COLO829 (cell line): ENCODE data around the gene NSDHL.
"Not testable (repeated sequence)": the region's sequence is repeated elsewhere in the genome, so short reads cannot be mapped to it uniquely, and the experiment has no call there.

Experiments
- DNase-seq: peaks from one replicate; pipeline ENCODE4 v3.0.0; 2012; ENCODE audit warnings: low spot score

The NSDHL gene

DNA sequence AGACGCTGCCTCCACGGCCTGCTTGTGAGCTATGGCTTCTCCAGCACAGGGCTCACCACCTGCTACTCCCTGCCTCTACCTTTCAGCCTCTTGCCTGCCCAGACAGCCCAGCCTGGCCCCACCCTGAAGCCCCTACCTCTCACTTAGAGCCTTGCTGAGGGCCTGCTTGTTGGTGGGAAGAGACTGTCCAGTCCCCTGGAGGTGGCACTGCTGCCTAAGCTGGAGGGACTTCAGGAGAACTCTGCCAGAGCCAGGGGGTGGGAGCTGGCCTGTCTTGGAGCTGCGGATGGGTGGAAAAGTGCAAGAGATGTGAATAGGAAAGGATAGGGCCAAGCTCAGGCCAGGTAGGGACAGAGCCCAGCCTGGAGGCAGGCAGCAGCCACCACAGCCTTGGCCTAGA is 64.3 kb downstream of the NSDHL start:
- DNase-seq, result no peak

DNA sequence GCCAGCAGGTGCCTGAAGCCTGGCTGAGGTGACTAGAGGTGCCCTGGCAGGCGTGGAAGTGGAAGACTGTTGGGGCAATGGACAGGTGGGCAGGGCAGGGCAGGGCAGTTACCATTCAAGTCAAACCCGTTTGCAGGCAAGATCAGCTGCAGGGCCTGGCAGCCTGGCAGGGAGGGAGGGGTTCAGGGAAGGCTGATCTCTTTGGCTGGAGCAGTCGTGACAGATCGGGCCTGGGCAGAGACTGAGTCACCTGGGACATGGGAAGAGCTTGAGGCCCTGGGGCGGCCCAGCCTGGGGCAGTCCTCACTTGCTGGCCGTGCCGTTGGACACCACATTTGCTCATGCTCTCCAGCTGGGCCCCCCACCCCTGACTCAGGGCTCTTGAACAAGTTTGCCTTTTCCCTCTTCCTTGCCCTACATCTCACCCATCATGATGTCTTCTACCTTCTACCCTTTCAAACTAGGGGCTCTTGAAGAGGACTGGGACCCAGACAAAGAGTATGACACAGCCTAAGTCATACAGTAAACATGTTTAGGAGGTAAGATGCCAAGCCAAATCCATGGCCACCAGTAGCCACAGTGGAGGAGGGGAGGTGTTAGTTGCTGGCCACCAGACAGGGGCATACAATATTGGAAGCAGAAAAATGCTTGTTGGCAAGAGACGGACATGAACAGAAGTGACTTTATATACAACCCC is 65.0 kb downstream of the NSDHL start:
- DNase-seq, result no peak

DNA sequence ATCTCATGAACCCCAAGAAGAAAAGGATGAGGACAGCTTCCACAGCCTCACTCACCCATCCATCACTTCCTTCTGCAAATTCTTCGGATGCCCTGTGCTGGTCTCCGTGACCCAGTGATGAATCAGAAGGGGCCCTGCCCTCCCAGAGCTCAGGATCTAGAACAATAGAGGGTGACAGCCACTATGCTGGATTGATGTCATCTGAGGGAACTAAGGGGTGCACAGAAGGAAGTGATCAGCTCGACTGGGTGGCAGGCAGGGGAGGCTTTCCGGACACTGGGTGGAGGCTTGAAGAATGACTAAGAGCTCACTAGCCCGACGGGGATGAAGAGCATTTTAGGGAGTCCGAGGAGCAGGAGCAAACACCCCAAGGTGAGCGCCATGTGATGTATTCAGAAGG is 65.6 kb downstream of the NSDHL start:
- no peak for DNase-seq

- no peak for DNase-seq
Measured at GRCh38 chrX:152897222-152898131, 66.6 kb downstream of the NSDHL start, which contains the start of gene ZNF185. TSS of gene ZNF185 (plus strand) at chrX:152898067. CDS start at chrX:152914490, 16,423 bp downstream.

DNA sequence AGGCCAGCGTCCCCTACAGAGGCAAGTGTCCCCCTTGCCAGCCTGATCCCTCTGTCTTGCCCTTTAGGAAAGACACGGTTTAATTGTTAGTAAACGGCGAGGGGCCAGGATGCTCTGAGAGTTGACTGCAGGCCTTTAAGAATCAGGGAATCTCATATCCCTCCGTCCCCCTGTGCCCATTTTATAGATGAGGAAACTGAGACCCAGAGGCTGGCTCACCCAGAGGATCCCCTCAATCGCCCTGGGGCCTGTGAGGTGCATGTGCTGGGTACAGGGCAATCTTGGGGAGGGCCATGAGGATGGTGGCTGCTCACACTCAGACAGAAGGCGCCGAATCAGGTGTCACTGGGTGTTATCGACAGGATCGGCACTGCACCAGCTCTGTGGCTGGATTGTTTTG is 67.6 kb downstream of the NSDHL start:
- DNase-seq, result no peak

- no peak for DNase-seq
Measured at GRCh38 chrX:152899111-152899873, 68.4 kb downstream of the NSDHL start.

DNA sequence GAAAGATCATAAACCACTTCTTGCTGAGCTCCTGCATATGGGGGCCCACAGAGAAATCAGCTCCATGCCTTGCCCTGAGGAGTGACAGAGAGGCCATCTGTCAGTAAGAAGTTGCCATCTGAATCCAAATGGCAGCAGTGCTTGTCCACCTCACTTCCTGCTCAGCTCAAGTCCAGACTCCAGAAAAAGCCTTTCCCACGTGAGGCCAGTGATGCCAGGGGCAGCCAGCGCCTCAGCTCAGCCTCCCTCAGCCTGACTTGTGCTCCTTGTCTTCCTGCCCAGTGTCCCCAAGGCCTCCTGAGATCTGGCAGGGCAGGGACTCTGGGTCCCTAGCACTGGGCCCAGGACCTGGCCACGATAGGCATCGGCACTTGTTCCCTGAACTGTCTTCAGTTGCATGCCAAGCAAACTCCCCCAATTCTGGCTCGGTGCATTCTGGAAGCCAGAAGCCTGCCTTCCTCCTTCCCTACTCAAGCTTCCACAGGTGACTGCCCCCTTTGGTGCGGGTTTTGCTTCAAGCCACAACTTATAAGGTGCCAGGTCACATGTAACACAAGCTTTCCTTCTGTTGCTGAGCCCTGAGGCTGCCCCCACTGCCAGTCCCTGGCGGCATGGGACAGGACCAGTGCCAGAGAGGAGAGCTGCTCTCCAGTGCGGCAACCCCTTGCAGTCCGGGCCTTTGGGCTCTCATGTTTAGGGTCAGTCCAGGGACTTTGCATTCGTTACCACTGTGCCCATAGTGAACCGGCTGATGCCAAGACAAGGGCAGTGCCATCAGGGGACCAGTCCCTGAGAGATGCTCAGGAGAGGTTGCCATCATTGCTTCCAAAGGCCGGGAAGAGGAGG is 69.2 kb downstream of the NSDHL start:
- DNase-seq, result no peak

DNA sequence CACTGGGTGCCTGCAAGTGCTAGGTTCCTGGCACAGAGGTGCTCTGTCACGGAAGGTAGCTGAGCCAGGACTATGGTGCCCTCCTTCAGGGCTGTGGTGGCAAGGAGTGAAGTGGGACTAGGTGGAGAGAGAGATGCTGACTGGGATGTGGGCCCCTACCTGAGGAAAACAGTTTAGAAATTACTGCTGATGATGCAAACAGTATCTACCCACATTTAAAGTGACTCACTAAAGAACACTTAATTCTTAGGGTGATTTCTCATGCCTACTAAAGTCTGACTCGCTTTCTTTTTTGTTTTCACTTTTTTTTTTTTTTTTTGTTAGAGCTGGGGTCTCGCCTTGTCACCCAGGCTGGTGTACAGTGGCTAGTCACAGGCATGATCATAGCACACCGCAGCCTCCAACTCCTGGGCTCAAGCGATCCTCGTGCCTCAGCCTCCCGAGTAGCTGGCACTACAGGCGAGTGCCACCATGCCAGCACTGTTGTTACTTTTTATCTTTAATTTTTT is 70.1 kb downstream of the NSDHL start:
- DNase-seq, result no peak

- DNase-seq, result no peak
Measured at GRCh38 chrX:152901816-152902501, 71.1 kb downstream of the NSDHL start.

GRCh38 chrX:152902502-152902820 is 71.6 kb downstream of the NSDHL start:
- no peak for DNase-seq

GRCh38 chrX:152903589-152903988 is 72.7 kb downstream of the NSDHL start:
- no peak for DNase-seq

DNA sequence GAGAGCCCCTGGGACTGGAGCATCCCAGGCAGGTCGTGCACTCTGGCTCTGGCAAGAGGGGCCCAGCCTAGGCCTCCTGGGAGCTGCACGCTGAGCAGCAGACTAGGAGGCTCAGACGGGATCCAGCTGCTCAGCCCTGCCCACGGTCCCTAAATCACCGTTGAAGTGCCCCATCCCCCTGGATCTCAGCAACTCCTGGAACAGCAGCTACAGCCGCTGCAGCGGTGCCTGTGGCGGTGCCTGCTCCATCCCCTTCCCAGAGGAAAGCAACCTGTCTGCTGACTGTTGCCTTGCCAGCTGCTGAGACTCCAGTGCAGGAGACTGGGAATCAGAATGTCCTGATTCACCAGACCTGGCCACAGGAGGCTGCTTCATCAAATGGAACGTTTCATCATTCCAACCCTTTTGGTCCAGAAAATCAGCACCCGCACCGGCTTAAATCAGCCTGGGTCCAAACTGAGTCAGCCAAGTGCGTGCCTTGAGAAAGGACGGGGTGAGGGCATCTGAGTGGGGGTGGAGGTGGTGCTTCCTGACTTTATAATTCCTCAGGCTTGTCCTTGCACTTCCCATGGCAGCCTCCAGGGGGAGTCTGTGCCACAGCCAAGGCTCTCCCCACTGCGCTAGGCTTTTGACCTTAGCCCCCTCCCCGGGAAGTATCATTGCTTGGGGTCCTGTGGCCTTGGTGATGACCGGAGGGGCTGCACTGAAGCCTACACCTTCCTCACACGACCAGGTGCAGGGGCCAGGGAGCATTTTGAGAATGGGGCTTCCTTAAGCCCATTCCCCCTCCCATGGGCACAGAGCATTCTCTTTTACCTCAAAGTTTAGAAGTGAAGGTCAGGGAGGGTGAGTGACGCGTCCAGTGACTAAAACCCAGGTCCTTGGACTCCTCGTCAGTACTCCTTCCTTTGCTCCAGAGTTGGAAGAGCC is 73.6 kb downstream of the NSDHL start:
- peak; percentile 80 for DNase-seq

GRCh38 chrX:152905081-152905420 is 74.2 kb downstream of the NSDHL start:
- DNase-seq, result no peak

DNA sequence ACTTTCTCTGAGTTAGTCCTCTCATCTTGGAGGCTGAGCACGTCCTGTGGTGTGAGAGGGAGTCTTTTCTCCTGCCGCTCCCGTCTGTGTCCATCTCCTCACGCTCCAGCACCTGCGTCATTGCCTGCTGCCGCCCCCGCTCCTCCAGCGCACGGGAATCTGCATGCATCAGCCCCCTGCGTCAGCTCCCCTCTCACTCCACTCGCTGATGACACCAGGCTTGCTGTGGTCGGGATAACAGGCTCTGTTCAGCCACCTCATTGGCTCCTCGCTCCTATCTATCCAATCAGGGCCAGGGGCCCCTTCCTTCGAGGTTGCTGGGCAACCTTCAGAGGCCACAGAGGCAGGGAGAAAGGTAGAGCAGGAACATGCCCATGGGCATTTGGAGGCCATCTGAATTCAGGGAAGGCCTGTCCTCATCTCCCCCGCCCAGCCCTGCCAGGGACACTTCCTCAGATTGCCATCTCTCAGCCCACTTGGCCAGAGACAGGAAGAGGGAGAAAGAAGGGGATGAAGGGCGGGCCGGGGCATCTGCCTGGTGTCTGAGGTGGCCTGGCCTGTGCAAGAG is 76.3 kb downstream of the NSDHL start:
- DNase-seq, result no peak

DNA sequence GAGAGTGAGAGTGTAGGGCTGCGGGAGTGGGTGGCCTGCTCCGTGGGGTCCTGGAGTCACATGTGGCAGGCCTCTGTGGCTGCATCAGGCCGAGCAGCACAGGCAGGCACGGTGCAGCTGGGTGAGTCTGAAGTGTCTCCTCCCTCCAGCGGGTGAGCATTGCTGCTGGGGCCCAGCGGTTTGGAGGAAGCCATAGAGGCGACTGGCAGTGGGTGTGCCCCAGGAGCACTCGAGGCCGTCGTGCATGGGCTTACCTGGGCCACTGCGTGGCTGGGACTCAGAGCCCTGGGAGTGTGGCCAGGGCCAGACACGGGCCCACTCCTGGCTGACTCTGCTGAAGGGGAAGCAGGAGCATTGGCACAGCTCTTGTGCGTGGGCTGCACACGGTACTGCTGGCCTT is 77.6 kb downstream of the NSDHL start:
- no peak for DNase-seq

GRCh38 chrX:152910018-152910417 is 79.2 kb downstream of the NSDHL start:
- DNase-seq, result not testable (repeated sequence)

- no peak for DNase-seq
Measured at GRCh38 chrX:152912106-152912505, 81.2 kb downstream of the NSDHL start.

DNA sequence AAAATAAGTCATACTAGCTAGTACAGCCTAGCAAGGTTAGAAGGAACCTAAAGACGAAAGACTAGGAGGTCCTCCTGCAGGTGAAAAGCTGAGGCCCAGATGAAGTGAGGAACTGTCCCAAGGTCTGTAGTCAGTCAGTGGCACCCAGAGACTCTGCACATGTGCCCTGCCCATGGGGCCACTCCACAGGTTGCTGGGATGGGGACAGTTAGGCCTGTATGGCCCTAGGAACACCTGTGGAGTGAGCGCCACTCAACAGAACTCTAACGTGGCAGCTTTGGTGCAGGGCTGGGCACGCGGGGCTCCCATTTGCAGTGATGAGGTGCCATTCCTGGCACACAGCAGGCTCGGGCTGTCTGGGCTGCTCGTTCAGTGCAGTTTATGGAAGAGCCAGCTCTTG is 81.8 kb downstream of the NSDHL start:
- DNase-seq, result no peak

DNA sequence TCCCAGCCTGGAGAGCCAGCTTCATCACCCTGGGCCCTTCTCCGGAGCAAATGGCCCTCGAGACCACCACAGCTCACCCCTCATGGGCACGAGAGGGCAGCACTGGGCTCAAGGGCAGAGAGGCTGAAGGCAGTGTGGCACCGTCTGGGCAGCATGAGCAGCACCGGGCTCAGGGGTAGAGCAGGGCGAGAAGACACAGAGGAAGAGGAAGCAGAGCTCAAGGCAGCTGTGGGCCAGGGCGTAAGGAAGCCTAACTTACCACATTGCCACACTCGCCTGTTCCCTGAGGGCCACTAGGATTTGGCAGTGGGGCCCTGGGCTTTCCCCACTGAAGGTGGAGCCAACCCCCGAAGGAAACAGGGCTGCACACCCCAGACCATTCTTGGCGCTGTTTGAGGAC is 82.5 kb downstream of the NSDHL start:
- no peak for DNase-seq

DNA sequence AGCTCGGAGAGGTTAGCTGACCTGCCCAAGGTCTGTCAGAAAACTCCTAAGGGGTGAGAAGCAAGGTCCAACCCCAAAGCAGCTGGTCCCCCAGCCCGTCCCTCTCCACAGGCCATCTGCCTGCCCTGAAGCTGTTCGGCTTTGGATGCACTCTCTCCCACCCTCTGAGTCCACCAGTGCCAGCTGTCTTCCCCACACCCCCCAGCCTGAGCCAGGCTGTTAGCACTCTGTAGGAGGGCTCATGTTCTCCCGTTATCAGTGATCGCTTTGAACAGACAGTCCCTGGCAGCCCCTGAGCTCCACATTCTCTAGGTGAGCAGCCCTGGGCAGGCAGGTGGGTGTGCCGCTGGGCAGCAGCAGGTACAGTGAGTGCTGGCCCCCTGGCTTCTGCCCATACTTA is 83.0 kb downstream of the NSDHL start:
- DNase-seq, result no peak
